Keratinocyte (primary cell): Measurements from ENCODE around the gene RASA1. TPM values are rescaled to one million over a fixed set of nuclear protein-coding genes. Genes with fewer than 3 reads are reported as not detected.

Experiments used
- DNase-seq: peaks from one replicate; pipeline ENCODE4 v3.0.0-alpha.2; 2011; ENCODE audit warnings: low read depth, missing footprints, low spot score
- FAIRE-seq: peaks from 2 replicates; lab custom pipeline; 2011; peaks lifted over from hg19 to GRCh38; lab: Jason Lieb, UNC
- H2AFZ ChIP-seq: 2 replicates; pipeline ENCODE4 v1.6.0; 2012; ENCODE audit warnings: low read length, control low read depth, inconsistent platforms; ENCODE audit not compliant: control insufficient read depth
- H3K27ac ChIP-seq: 2 replicates; pipeline ENCODE4 v1.5.1; 2011; ENCODE audit warnings: low read length; ENCODE audit not compliant: control insufficient read depth, insufficient read depth
- H3K27me3 ChIP-seq: 3 replicates; pipeline ENCODE4 v1.6.0; 2011; ENCODE audit warnings: low read length; ENCODE audit not compliant: control insufficient read depth, insufficient read depth; ENCODE audit errors: extremely low read depth
- H3K36me3 ChIP-seq, 2 experiments: 2 replicates in 1 of 2; 3 replicates in 1 of 2; pipeline ENCODE4 v1.5.1; 2011; ENCODE audit warnings: low read length in 2 of 2, mild to moderate bottlenecking in 1 of 2; ENCODE audit not compliant: control insufficient read depth in 2 of 2, insufficient read depth in 2 of 2; ENCODE audit errors: extremely low read depth in 1 of 2
- H3K4me1 ChIP-seq: 3 replicates; pipeline ENCODE4 v1.5.1; 2011; ENCODE audit warnings: low read length; ENCODE audit not compliant: control insufficient read depth, insufficient read depth; ENCODE audit errors: extremely low read depth
- H3K4me2 ChIP-seq: 3 replicates; pipeline ENCODE4 v1.6.0; 2011; ENCODE audit warnings: low read depth, low read length; ENCODE audit not compliant: control insufficient read depth, insufficient read depth; ENCODE audit errors: extremely low read depth
- H3K4me3 ChIP-seq, 3 experiments: fragments of 200-600 bp in 1 of 3; sonication (generic) in 1 of 3; 2 replicates in 2 of 3; 3 replicates in 1 of 3; pipeline ENCODE4 v1.5.1; 2011 to 2016; ENCODE audit warnings: low read length in 3 of 3, mild to moderate bottlenecking in 3 of 3, control low read depth in 2 of 3, inconsistent platforms in 1 of 3, low read depth in 1 of 3, mixed read lengths in 1 of 3, mixed run types in 1 of 3, moderate library complexity in 1 of 3; ENCODE audit not compliant: control insufficient read depth in 2 of 3, insufficient read depth in 2 of 3; ENCODE audit errors: extremely low read depth in 1 of 3
- H3K79me2 ChIP-seq: 2 replicates; pipeline ENCODE4 v1.6.0; 2012; ENCODE audit warnings: low read length; ENCODE audit not compliant: control insufficient read depth, insufficient read depth
- H3K9ac ChIP-seq: 3 replicates; pipeline ENCODE4 v1.6.0; 2011; ENCODE audit warnings: low read length; ENCODE audit not compliant: control insufficient read depth, insufficient read depth; ENCODE audit errors: extremely low read depth
- H3K9me1 ChIP-seq: 3 replicates; pipeline ENCODE4 v1.6.0; 2011; ENCODE audit warnings: low read length; ENCODE audit not compliant: control insufficient read depth, insufficient read depth; ENCODE audit errors: extremely low read depth
- H3K9me3 ChIP-seq: 2 replicates; pipeline ENCODE4 v1.5.1; 2012; ENCODE audit warnings: low read depth, low read length; ENCODE audit not compliant: control insufficient read depth
- H4K20me1 ChIP-seq: 3 replicates; pipeline ENCODE4 v1.6.0; 2011; ENCODE audit warnings: low read length; ENCODE audit not compliant: control insufficient read depth, insufficient read depth; ENCODE audit errors: extremely low read depth
- EZH2 ChIP-seq: IDR thresholded peaks from one replicate; pipeline ENCODE4 v1.6.1; 2012; ENCODE audit warnings: inconsistent platforms, mild to moderate bottlenecking, low read length, moderate library complexity
- dilution Hi-C: fragments of 300-500 bp; cut with MboI; formaldehyde crosslinking; loops from one replicate; pipeline ENCODE4 v1.7.0; 2020; ENCODE audit warnings: low sequenced_read_pairs; ENCODE audit not compliant: extremely low pct_ligation_motif_present
- polyA plus RNA-seq, 5 experiments: library from polyadenylated mRNA; depleted of rRNA in 3 of 5; stranded (reverse) in 3 of 5; stranded (forward) in 1 of 5; unstranded in 1 of 5; fragments of >200 nt; gene quantifications; 1 replicate in 1 of 5; 2 replicates in 3 of 5; 3 replicates in 1 of 5; pipeline versions ENCODE4 v1.2.1 to v1.2.3, GENCODE V29; 2011 to 2012; ENCODE audit warnings: missing spikeins in 2 of 5, low read depth in 1 of 5, low replicate concordance in 1 of 5
- TF ChIP-seq, protein P1 (sequence below), 3 experiments: IDR thresholded peaks in 1 of 3; conservative IDR thresholded peaks in 1 of 3; optimal IDR thresholded peaks in 1 of 3; 2 replicates in 2 of 3; 3 replicates in 1 of 3; pipeline versions ENCODE3 to v1.5.1; 2011; ENCODE audit warnings: low read length in 3 of 3, mild to moderate bottlenecking in 3 of 3, moderate library complexity in 2 of 3, control low read depth in 1 of 3, inconsistent platforms in 1 of 3; ENCODE audit not compliant: insufficient read depth in 2 of 3; ENCODE audit errors: extremely low read depth in 1 of 3

Gene RASA1
- polyA plus RNA-seq, 1 donor (not counting 4 experiments of a cell fraction or from before 2014, with no cell fraction given), result 57.9 TPM

DNA sequence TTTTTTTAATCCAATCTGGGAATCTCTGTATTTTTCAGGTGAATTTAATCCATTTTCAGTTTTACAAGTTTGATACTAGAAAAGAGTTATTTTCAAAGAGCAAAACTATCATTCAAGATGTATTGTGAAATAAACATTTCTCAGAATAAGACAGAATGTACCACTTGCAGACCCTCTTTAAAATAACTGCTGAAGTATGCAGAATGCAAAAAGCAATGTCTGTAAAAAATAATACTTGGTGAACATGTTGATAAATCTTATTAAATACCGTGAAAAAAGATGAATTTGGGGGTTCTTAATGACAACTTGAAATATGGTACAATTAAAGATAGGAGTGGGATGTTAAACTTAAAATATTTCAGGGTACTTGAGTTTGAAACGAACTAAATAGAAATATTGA lies 26.1 kb upstream of the RASA1 start:
- Histone ChIP-seq H3K9me3 (no peaks in the 10 kb centered on the region), H3K79me2 (no peaks in the 10 kb centered on the region), H3K36me3 (no peaks in the 10 kb centered on the region), H4K20me1 (no peaks in the 10 kb centered on the region), H3K27me3 (no peaks in the 10 kb centered on the region), H3K4me2 (no peak overlapping the region), H3K9ac (no peak overlapping the region), H3K4me1 (no peaks in the 10 kb centered on the region), H3K9me1 (no peaks in the 10 kb centered on the region), H2AFZ (no peak overlapping the region), H3K27ac (no peak overlapping the region), H3K4me3 (no peak overlapping the region)
- FAIRE-seq, result no peak
- dilution Hi-C loops, result no loop called here
- TF ChIP-seq, protein P1, sequence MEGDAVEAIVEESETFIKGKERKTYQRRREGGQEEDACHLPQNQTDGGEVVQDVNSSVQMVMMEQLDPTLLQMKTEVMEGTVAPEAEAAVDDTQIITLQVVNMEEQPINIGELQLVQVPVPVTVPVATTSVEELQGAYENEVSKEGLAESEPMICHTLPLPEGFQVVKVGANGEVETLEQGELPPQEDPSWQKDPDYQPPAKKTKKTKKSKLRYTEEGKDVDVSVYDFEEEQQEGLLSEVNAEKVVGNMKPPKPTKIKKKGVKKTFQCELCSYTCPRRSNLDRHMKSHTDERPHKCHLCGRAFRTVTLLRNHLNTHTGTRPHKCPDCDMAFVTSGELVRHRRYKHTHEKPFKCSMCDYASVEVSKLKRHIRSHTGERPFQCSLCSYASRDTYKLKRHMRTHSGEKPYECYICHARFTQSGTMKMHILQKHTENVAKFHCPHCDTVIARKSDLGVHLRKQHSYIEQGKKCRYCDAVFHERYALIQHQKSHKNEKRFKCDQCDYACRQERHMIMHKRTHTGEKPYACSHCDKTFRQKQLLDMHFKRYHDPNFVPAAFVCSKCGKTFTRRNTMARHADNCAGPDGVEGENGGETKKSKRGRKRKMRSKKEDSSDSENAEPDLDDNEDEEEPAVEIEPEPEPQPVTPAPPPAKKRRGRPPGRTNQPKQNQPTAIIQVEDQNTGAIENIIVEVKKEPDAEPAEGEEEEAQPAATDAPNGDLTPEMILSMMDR (optimal IDR thresholded peaks at IDR 0.05 in 1 of 3, IDR thresholded peaks at IDR 0.05 in 1 of 3, conservative IDR thresholded peaks at IDR 0.05 in 1 of 3; ENCODE audit: extremely low read depth in 1 of 3, insufficient read depth in 2 of 3, low read length in 3 of 3), result no peak
- no peak for TF ChIP-seq EZH2
- no peak for DNase-seq

DNA sequence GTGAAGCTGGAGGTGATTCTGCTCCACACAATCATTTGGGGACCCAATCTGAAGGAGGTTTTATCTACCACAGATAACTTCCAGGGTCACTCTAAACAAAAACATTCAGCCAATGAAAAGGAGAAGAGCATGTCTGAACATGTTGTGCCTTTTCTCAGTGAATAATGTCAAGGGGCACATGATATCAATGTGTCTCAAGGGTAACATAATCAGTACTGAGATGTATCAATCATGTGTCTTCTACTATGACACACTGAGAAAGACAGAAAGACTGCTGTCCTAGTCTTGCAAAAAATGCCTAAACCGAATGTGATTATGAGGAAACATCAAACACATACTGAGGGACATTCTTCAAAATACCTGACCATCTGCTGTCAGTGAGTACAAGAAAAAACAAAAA lies 25.4 kb upstream of the RASA1 start:
- no peak overlapping the region for H3K4me2 ChIP-seq
- no peak for DNase-seq
- H3K4me3 ChIP-seq, result no peak overlapping the region
- H3K9me3 ChIP-seq, result no peaks in the 10 kb centered on the region
- H4K20me1 ChIP-seq, result no peaks in the 10 kb centered on the region
- peak overlapping the region; percentile 50 for H2AFZ ChIP-seq
- FAIRE-seq, result peak; percentile 34
- H3K4me1 ChIP-seq, result no peaks in the 10 kb centered on the region
- TF ChIP-seq, protein P1 (optimal IDR thresholded peaks at IDR 0.05 in 1 of 3, IDR thresholded peaks at IDR 0.05 in 1 of 3, conservative IDR thresholded peaks at IDR 0.05 in 1 of 3; ENCODE audit: extremely low read depth in 1 of 3, insufficient read depth in 2 of 3, low read length in 3 of 3), result no peak
- TF ChIP-seq EZH2, result no peak
- H3K79me2 ChIP-seq, result no peaks in the 10 kb centered on the region
- H3K9ac ChIP-seq, result no peak overlapping the region
- no peaks in the 10 kb centered on the region for H3K9me1 ChIP-seq
- dilution Hi-C loops, result no loop called here
- H3K36me3 ChIP-seq, result no peaks in the 10 kb centered on the region
- no peak overlapping the region for H3K27ac ChIP-seq
- no peaks in the 10 kb centered on the region for H3K27me3 ChIP-seq
